Fibroblast of pulmonary artery (primary cell): ENCODE data around the gene JAKMIP1.

Source experiments
- DNase-seq: peaks from one replicate; pipeline ENCODE4 v3.0.0-alpha.2; 2010; ENCODE audit warnings: low read depth
- H3K4me3 ChIP-seq: replicated peaks from 2 replicates; pipeline ENCODE4 v1.5.1; 2011; ENCODE audit warnings: low read depth, mild to moderate bottlenecking, control low read depth, low read length, moderate library complexity
- CTCF ChIP-seq: IDR thresholded peaks from 2 replicates; pipeline ENCODE4 v1.5.1; 2011; ENCODE audit warnings: mild to moderate bottlenecking, control low read depth, low read length, inconsistent platforms; ENCODE audit errors: missing control alignments

Gene JAKMIP1

GRCh38 chr4:6079965-6080364 lies 120.4 kb downstream of the JAKMIP1 start:
- no peak for DNase-seq
- H3K4me3 ChIP-seq: no peak overlapping the region
- TF ChIP-seq CTCF: no peak

- no peak overlapping the region for H3K4me3 ChIP-seq
- TF ChIP-seq CTCF: no peak
- DNase-seq: no peak
These were observed 121.8 kb downstream of the JAKMIP1 start for GRCh38 chr4:6078560-6078959.

GRCh38 chr4:6076391-6076790 lies 124.0 kb downstream of the JAKMIP1 start:
- no peak for DNase-seq
- no peak overlapping the region for H3K4me3 ChIP-seq
- TF ChIP-seq CTCF: no peak

GRCh38 chr4:6074758-6075157 lies 125.6 kb downstream of the JAKMIP1 start:
- no peak for TF ChIP-seq CTCF
- H3K4me3 ChIP-seq: no peak overlapping the region
- DNase-seq: no peak

- TF ChIP-seq CTCF: no peak
- H3K4me3 ChIP-seq: no peak overlapping the region
- no peak for DNase-seq
These were observed 128.2 kb downstream of the JAKMIP1 start for GRCh38 chr4:6071959-6072720.

- H3K4me3 ChIP-seq: no peak overlapping the region
- TF ChIP-seq CTCF: no peak
- DNase-seq: no peak
These were observed 129.0 kb downstream of the JAKMIP1 start for GRCh38 chr4:6071191-6071958.
